GM18873 (cell line): ENCODE results near the gene NRCAM.

ENCODE experiments used
- ATAC-seq: cut with Tn5 transposase; IDR thresholded peaks from one replicate; pipeline ENCODE4 v1.9.1; 2021; ENCODE audit warnings: mild to moderate bottlenecking, moderate library complexity, moderate number of reproducible peaks; ENCODE audit not compliant: unreplicated experiment, low FRiP score

NRCAM gene

GRCh38 chr7:108181073-108181985 is 274.9 kb downstream of the NRCAM start:
- ATAC-seq, result no peak

- ATAC-seq, result no peak
Measured at GRCh38 chr7:108178398-108178797, 277.8 kb downstream of the NRCAM start.

- ATAC-seq, result no peak
Measured at GRCh38 chr7:108171164-108171563, 285.1 kb downstream of the NRCAM start.

GRCh38 chr7:108170251-108170650 is 286.0 kb downstream of the NRCAM start:
- ATAC-seq, result no peak

GRCh38 chr7:108167460-108167859 is 288.8 kb downstream of the NRCAM start:
- ATAC-seq, result no peak

GRCh38 chr7:108166687-108167086 is 289.5 kb downstream of the NRCAM start:
- ATAC-seq, result no peak

GRCh38 chr7:108165723-108166122 is 290.5 kb downstream of the NRCAM start:
- no peak for ATAC-seq

- ATAC-seq, result no peak
Measured at GRCh38 chr7:108164946-108165345, 291.3 kb downstream of the NRCAM start.

GRCh38 chr7:108164342-108164741 is 291.9 kb downstream of the NRCAM start:
- ATAC-seq, result no peak

GRCh38 chr7:108158776-108159175 is 297.5 kb downstream of the NRCAM start:
- ATAC-seq, result no peak

GRCh38 chr7:108157606-108158335 is 298.5 kb downstream of the NRCAM start:
- ATAC-seq, result no peak

GRCh38 chr7:108156897-108157605 is 299.2 kb downstream of the NRCAM start:
- ATAC-seq, result no peak

- no peak for ATAC-seq
Measured at GRCh38 chr7:108152198-108152597, 304.0 kb downstream of the NRCAM start.

- no peak for ATAC-seq
Measured at GRCh38 chr7:108149908-108150307, 306.3 kb downstream of the NRCAM start.

- no peak for ATAC-seq
Measured at GRCh38 chr7:108149119-108149518, 307.1 kb downstream of the NRCAM start.

GRCh38 chr7:108147031-108147563 is 309.1 kb downstream of the NRCAM start:
- no peak for ATAC-seq

- no peak for ATAC-seq
Measured at GRCh38 chr7:108146070-108146842, 310.0 kb downstream of the NRCAM start.

GRCh38 chr7:108145401-108145800 is 310.8 kb downstream of the NRCAM start:
- ATAC-seq, result no peak

- ATAC-seq, result no peak
Measured at GRCh38 chr7:108144931-108145330, 311.3 kb downstream of the NRCAM start.
